IMR-90 (cell line): Measurements from ENCODE around the gene HNRNPR. TPM values are rescaled to one million over a fixed set of nuclear protein-coding genes. Genes with fewer than 3 reads are reported as not detected.

Source experiments
- ATAC-seq: fragments of 200-7000 bp; cut with Tn5 transposase; 2 replicates; pipeline ENCODE4 v1.9.1; 2020; ENCODE audit warnings: low read depth, mild to moderate bottlenecking, moderate library complexity
- BruUV-seq: library from RNA; stranded (reverse); fragments of 400-500 nt; replicated peaks from 2 replicates; lab custom pipeline; 2021; lab: Mats Ljungman, UMichigan
- CTCF ChIA-PET: fragments of 300-600 bp; formaldehyde crosslinking; extraction: SDS; loops from one replicate; lab custom pipeline; 2021; ENCODE audit warnings: antibody characterized with exemption; lab: Yijun Ruan, JAX
- POLR2A ChIA-PET: fragments of 300-600 bp; sonication (Branson Sonifier 250); formaldehyde crosslinking; loops from one replicate; lab custom pipeline; 2022; ENCODE audit warnings: antibody characterized with exemption; ENCODE audit not compliant: unreplicated experiment; lab: Charles Lee
- DNase-seq: peaks from one replicate; pipeline ENCODE4 v3.0.0; 2013
- H2AFZ ChIP-seq: replicated peaks from 2 replicates; pipeline ENCODE3; 2013; ENCODE audit warnings: low read length, mild to moderate bottlenecking; ENCODE audit not compliant: poor library complexity
- H2AK5ac ChIP-seq: 2 replicates; pipeline ENCODE4 v1.6.1; 2013; ENCODE audit warnings: low read depth, low read length, inconsistent platforms
- H2AK9ac ChIP-seq: replicated peaks from 2 replicates; pipeline ENCODE3; 2013; ENCODE audit warnings: mild to moderate bottlenecking, low read depth, low read length, moderate library complexity; ENCODE audit not compliant: poor library complexity
- H2BK120ac ChIP-seq: 2 replicates; pipeline ENCODE4 v1.6.1; 2013; ENCODE audit warnings: low read depth, low read length, inconsistent platforms
- H2BK15ac ChIP-seq: 3 replicates; pipeline ENCODE4 v1.6.1; 2013; ENCODE audit warnings: low read depth, low read length, inconsistent platforms
- H2BK20ac ChIP-seq: 2 replicates; pipeline ENCODE4 v1.6.1; 2013; ENCODE audit warnings: low read depth, mild to moderate bottlenecking, inconsistent platforms, low read length, moderate library complexity
- H2BK5ac ChIP-seq: 2 replicates; pipeline ENCODE4 v1.6.1; 2013; ENCODE audit warnings: mild to moderate bottlenecking, low read depth, low read length, inconsistent platforms; ENCODE audit not compliant: poor library complexity, severe bottlenecking
- H3K14ac ChIP-seq: replicated peaks from 2 replicates; pipeline ENCODE4 v1.6.1; 2013; ENCODE audit warnings: low read depth, low read length, inconsistent platforms
- H3K18ac ChIP-seq: 2 replicates; pipeline ENCODE4 v1.6.1; 2013; ENCODE audit warnings: low read depth, low read length, control low read depth
- H3K23ac ChIP-seq: 2 replicates; pipeline ENCODE4 v1.6.1; 2013; ENCODE audit warnings: low read depth, low read length, inconsistent platforms
- H3K27ac ChIP-seq: 2 replicates; pipeline ENCODE4 v1.5.1; 2013; ENCODE audit warnings: mild to moderate bottlenecking, control low read depth, low read length; ENCODE audit not compliant: insufficient read depth
- H3K27me3 ChIP-seq: 2 replicates; pipeline ENCODE4 v1.6.1; 2013; ENCODE audit warnings: low read length; ENCODE audit not compliant: control insufficient read depth, insufficient read depth
- H3K36me3 ChIP-seq: 2 replicates; pipeline ENCODE4 v1.6.1; 2013; ENCODE audit warnings: low read length, mixed read lengths; ENCODE audit not compliant: control insufficient read depth, insufficient read depth
- H3K4ac ChIP-seq: 2 replicates; pipeline ENCODE4 v1.6.1; 2013; ENCODE audit warnings: low read depth, low read length, inconsistent platforms
- H3K4me1 ChIP-seq: 2 replicates; pipeline ENCODE4 v1.6.1; 2013; ENCODE audit warnings: low read length, mixed read lengths; ENCODE audit not compliant: control insufficient read depth, insufficient read depth
- H3K4me2 ChIP-seq: 2 replicates; pipeline ENCODE4 v1.6.1; 2013; ENCODE audit warnings: low read depth, mild to moderate bottlenecking, control low read depth, low read length, moderate library complexity
- H3K4me3 ChIP-seq: 2 replicates; pipeline ENCODE4 v1.5.1; 2013; ENCODE audit warnings: low read depth, mild to moderate bottlenecking, control low read depth, low read length, moderate library complexity; ENCODE audit not compliant: insufficient read depth
- H3K56ac ChIP-seq: 2 replicates; pipeline ENCODE4 v1.6.1; 2013; ENCODE audit warnings: low read length, inconsistent platforms; ENCODE audit not compliant: insufficient read depth; ENCODE audit errors: extremely low read depth
- H3K79me1 ChIP-seq, 2 experiments: 2 replicates each; pipeline ENCODE4 v1.6.1; 2013; ENCODE audit warnings: low read length in 2 of 2, inconsistent platforms in 1 of 2, low read depth in 1 of 2
- H3K9ac ChIP-seq: 2 replicates; pipeline ENCODE4 v1.6.1; 2013; ENCODE audit warnings: low read depth, low read length, control low read depth
- H3K9me1 ChIP-seq: 2 replicates; pipeline ENCODE4 v1.6.1; 2013; ENCODE audit warnings: low read length, inconsistent platforms; ENCODE audit not compliant: insufficient read depth
- H3K9me3 ChIP-seq: 2 replicates; pipeline ENCODE4 v1.6.1; 2013; ENCODE audit warnings: low read length; ENCODE audit not compliant: control insufficient read depth, insufficient read depth
- H4K20me1 ChIP-seq: 2 replicates; pipeline ENCODE4 v1.6.1; 2013; ENCODE audit warnings: low read length, inconsistent platforms; ENCODE audit not compliant: insufficient read depth
- H4K5ac ChIP-seq: 2 replicates; pipeline ENCODE4 v1.6.1; 2013; ENCODE audit warnings: mild to moderate bottlenecking, low read depth, low read length, control low read depth
- H4K8ac ChIP-seq, 2 experiments: 2 replicates each; pipeline ENCODE4 v1.6.1; 2013; ENCODE audit warnings: low read depth in 2 of 2, low read length in 2 of 2, control low read depth in 1 of 2, inconsistent platforms in 1 of 2
- H4K91ac ChIP-seq: 2 replicates; pipeline ENCODE4 v1.6.1; 2013; ENCODE audit warnings: low read depth, low read length, inconsistent platforms; ENCODE audit not compliant: insufficient read depth
- MXI1 ChIP-seq: IDR thresholded peaks from 2 replicates; pipeline ENCODE4 v1.6.1; 2012; ENCODE audit warnings: low read depth, mild to moderate bottlenecking, low read length, moderate library complexity, borderline replicate concordance
- RFX5 ChIP-seq: IDR thresholded peaks from 2 replicates; pipeline ENCODE4 v1.8.0; 2012; ENCODE audit warnings: low read depth, mild to moderate bottlenecking, low read length, moderate library complexity
- USF2 ChIP-seq: fragments of 150-350 bp; IDR thresholded peaks from 2 replicates; pipeline ENCODE4 v1.6.1; 2017; ENCODE audit warnings: mild to moderate bottlenecking, antibody characterized with exemption, low read length, low read depth
- WGBS, 2 experiments: methylation state at CpG; one replicate each; pipeline versions ENCODE4 v1.1.5 to v1.1.7; 2013; ENCODE audit warnings: missing lambda C conversion rate in 2 of 2; ENCODE audit not compliant: insufficient read length in 1 of 2; ENCODE audit errors: extremely low coverage in 2 of 2; 5-methylcytosine and 5-hydroxymethylcytosine counted together
- dilution Hi-C: fragments of 300-500 bp; cut with HindIII; formaldehyde crosslinking; loops from one replicate; pipeline ENCODE4 v1.14.3; 2018; ENCODE audit warnings: low sequenced_read_pairs; ENCODE audit not compliant: unreplicated experiment
- in situ Hi-C: fragments of 300-500 bp; cut with MboI; formaldehyde crosslinking; loops from 3 replicates; pipeline ENCODE4 v1.14.3; 2019; ENCODE audit warnings: low sequenced_read_pairs, inconsistent platforms, mixed read lengths
- intact Hi-C: fragments of 100-400 bp; cut with micrococcal nuclease; formaldehyde crosslinking; loops from 2 replicates; pipeline ENCODE4 v1.10.0; 2022
- polyA plus RNA-seq, 3 experiments: library from polyadenylated mRNA; depleted of rRNA; stranded (reverse); fragments of >200 nt; gene quantifications; 2 replicates each; pipeline ENCODE4 v1.2.3, GENCODE V29; 2012; ENCODE audit warnings: low replicate concordance in 1 of 3
- total RNA-seq: library from RNA; depleted of rRNA; stranded (reverse); fragments of >200 nt; gene quantifications from 2 replicates; pipeline ENCODE4 v1.2.3, GENCODE V29; 2012

The HNRNPR gene
- total and polyA plus RNA-seq, 2 of the 4 experiments (the other 2 are of a cell fraction): 99.7 to 111 TPM

- Histone ChIP-seq H3K27ac (no peak overlapping the region), H3K14ac (peak overlapping the region; percentile 14; the same call in 1 of the 2 replicates), H3K9me3 (0 out of 2 replicates have a peak, but pooled peaks cover 4% of the 10 kb centered on the region), H3K23ac (no peak overlapping the region), H2AFZ (peak overlapping the region; percentile 45), H3K4me3 (no peak overlapping the region), H4K91ac (no peak overlapping the region), H4K20me1 (no peaks in the 10 kb centered on the region), H4K5ac (no peak overlapping the region), H3K79me1 (no peaks in the 10 kb centered on the region), H3K4ac (peak overlapping the region; percentile 8; the same call in 1 of the 2 replicates), H3K18ac (no peak overlapping the region), H2BK20ac (no peak overlapping the region), H4K8ac (peak overlapping the region in 1 of 2 experiments; percentile 39; a peak in 2 of 4 replicates), H3K56ac (no peak overlapping the region), H3K4me2 (no peak overlapping the region), H2AK9ac (peak overlapping the region; percentile 73), H3K9ac (no peak overlapping the region), H2BK120ac (no peak overlapping the region; the same call in 1 of the 2 replicates), H3K36me3 (peaks cover 2% of the 10 kb centered on the region; the same call in 1 of the 2 replicates), H2BK5ac (no peak overlapping the region), H3K27me3 (no peaks in the 10 kb centered on the region), H3K9me1 (peaks cover 17% of the 10 kb centered on the region), H2BK15ac (no peak overlapping the region), H2AK5ac (peak overlapping the region; percentile 35; the same call in 1 of the 2 replicates), H3K4me1 (peaks cover 6% of the 10 kb centered on the region)
- DNase-seq (no peak), ATAC-seq (no peak)
- dilution Hi-C loops (no loop called here), in situ Hi-C loops (no loop called here), intact Hi-C loops (no loop called here)
- CTCF ChIA-PET: interaction anchor here (0.6 kb wide), 1 partner anchor 224 kb away, joined by 3 read pairs; no protein-coding TSS in a partner anchor
- TF ChIP-seq MXI1 (no peak), USF2 (no peak), RFX5 (no peak)
- POLR2A ChIA-PET: interaction anchor here (1.1 kb wide), 1 partner anchor 39 kb away, joined by 3 read pairs; the partner anchor contains the start of gene HNRNPR
- no TSS peak for BruUV-seq
- WGBS, 2 experiments: 72% methylated on average over 2 of the region's 8 CpGs; no CpG with 5 or more reads in 1 of the 2 experiments
Observed at GRCh38 chr1:23383577-23384311, 39.7 kb upstream of the HNRNPR start.
